GM12874 (cell line): ENCODE data around the gene GAB1.

Experiments
- TF ChIP-seq, protein P1 (sequence below): IDR thresholded peaks from 2 replicates; pipeline ENCODE4 v1.5.1; 2011; ENCODE audit warnings: low read depth, mild to moderate bottlenecking, control low read depth, low read length, moderate library complexity; ENCODE audit not compliant: insufficient read depth

GAB1 gene

DNA sequence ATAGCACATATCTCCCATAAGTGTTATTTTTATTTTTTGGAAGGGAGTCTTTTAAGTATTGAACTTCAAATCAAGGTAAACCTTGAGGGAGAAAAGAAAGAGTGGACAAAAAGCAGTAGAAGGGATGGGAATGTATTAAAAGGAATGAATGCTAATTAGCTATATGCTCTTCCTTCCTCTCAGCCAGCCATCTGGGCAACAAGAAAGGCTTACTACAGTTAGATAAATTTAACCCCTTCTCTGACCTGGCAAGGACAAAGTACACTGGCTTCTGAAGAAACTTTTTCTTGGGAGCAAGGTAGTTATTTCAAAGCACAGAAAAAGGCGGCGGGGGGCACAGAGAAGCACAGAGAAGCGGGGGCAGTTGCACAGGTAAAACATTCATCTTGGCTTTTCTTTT is 54.6 kb downstream of the GAB1 start:
- TF ChIP-seq, protein P1, sequence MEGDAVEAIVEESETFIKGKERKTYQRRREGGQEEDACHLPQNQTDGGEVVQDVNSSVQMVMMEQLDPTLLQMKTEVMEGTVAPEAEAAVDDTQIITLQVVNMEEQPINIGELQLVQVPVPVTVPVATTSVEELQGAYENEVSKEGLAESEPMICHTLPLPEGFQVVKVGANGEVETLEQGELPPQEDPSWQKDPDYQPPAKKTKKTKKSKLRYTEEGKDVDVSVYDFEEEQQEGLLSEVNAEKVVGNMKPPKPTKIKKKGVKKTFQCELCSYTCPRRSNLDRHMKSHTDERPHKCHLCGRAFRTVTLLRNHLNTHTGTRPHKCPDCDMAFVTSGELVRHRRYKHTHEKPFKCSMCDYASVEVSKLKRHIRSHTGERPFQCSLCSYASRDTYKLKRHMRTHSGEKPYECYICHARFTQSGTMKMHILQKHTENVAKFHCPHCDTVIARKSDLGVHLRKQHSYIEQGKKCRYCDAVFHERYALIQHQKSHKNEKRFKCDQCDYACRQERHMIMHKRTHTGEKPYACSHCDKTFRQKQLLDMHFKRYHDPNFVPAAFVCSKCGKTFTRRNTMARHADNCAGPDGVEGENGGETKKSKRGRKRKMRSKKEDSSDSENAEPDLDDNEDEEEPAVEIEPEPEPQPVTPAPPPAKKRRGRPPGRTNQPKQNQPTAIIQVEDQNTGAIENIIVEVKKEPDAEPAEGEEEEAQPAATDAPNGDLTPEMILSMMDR = no peak

DNA sequence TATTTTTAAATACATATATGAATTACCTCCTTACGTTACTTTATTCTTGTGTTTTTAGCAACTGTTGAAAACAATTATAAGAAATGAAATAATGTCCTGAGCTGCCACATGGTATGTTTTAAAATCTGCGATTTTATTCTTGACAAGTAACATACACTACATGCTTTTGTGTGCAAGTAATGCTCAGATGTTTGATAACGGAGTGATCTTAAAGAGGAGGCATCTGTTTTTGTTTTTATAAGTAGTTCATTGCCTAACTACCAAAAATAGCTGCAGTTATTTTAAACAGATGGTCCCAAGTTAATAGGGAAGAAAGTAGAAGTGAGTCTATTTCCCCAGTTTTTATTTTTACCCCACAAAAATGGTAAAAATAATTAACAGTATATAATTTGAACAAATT is 55.2 kb downstream of the GAB1 start:
- TF ChIP-seq, protein P1 = no peak

DNA sequence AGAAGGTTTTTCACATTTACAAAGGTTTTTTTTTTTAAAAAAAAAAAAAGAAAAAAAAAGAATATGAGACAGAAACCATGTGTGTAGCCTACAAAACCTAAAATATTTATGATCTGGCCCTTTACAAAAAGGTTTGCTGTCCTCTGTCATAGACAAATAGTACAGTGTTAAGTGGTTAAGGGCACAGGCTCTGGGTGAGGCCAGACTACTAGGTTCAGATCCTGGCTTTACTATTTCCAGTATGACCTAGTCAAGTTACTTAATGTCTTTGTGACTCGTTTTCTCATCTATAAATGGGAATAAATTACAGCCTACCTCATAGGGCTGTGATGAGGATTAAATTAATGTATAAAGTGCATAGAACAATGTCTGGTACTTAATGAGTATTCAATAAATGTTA is 56.5 kb downstream of the GAB1 start:
- TF ChIP-seq, protein P1 = no peak

DNA sequence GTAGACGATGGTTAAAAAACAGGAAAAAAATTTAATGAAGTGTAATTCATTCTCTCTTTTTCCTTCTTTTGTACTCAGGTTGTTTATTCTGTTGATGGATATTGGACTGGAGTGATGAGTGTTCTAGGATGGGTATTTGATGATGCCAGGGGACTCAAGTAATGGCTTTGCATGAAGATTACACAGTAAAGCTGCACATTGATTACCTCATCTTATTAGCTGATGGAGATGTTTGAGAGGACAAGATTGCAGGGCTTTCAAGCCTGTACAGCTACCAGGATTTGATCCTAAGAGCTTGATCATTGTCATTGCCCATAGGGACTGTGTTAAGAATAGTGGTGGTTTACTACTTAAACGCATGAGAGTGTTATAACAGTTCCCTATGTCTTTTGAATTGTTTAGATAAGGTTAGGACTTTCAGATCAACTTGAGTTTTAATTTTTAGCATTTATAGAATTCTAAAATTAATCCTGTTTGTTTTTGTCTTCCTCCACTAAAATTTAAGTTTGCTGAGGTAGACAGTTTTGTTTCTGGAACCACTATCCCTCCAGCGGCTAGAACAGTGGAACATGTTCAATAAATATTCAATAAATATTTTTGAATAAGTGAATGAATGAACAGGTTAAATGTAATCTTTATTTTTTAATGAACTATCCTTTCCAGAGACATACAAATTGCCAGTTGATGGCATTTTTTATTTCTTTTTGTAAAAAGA is 58.2 kb downstream of the GAB1 start:
- TF ChIP-seq, protein P1 = no peak

DNA sequence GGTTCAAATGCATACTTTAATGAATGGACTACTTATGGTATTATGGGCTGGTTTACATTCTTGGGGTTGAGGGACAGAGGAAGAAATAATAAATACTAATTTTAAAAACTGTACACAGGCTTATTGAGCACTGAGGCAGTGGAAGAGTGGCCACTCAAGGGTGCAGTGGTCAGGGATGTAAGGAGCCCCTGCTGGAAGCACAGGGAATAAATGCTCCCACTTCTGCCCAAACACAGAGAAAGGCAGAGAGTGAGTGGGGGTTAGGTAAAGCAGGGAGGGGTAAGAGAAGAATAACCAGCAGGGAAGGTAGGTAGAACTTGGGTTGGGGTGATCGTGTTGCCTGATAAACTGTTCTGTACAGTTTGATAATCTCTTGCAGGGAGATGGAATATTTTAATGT is 60.0 kb downstream of the GAB1 start:
- TF ChIP-seq, protein P1 = no peak

DNA sequence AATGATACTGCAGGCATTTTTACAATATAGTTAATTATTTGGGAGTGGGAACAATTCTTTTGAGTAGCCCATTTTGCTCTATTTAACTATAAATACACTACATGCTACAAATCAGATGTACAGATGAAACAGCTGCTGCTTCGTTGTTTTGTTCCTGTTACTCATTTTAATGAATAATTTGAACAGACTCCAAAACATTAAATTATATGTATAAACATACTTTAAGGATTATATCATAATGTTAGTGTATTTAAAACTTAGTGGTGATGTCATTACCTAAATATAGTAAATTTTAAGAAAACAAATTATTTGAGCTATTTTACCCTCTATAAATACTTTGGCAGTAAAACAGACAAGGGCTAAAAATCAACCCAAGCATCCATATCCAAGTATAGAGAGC is 60.7 kb downstream of the GAB1 start:
- TF ChIP-seq, protein P1 = no peak

DNA sequence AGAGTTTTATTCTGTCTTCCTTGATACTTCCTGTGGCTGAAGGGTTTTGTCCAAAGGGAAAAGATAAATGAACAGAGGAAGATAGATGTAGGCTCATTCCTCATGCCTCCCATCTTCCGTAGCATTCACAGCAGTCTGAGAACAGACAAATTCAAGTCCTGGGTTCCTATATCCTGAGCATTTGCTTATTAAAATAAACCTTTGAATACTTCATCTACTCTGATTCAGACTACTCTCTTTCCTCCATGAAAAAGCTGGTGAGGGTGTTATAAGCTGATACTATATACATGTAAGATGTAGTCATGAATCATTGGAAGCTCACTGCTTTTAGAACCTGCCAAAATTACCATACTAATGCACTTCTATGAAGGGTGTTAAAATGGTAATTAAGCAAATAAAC is 61.2 kb downstream of the GAB1 start:
- TF ChIP-seq, protein P1 = no peak
